Activated effector memory CD4-positive, alpha-beta T cell treated with Interleukin-2 at 50 U/mL for 16 hours (primary cell): Measurements from ENCODE around the gene DNAJB7.
"Not testable (repeated sequence)": the region's sequence is repeated elsewhere in the genome, so short reads cannot be mapped to it uniquely, and the experiment has no call there.

Experiments used
- DNase-seq: peaks from one replicate; pipeline ENCODE4 v3.0.0-alpha.2; 2020

The DNAJB7 gene

DNA sequence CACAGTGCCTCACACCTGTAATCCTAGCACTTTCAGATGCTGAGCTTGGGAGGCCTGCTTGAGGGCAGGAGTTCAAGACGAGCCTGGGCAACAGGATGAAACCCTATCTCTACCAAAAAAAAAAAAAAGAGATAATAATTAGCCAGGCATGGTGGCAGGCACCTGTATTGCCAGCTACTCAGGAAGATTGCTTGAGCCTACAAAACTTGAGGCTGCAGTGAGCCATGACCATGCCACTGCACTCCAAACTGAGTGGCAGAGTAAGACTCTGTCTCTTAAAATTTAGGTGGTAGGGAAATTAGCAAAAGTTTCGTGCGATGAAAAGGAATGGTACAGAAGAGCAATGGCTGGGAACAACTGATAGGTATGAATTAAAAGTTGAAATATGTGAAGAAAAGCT is 23.4 kb downstream of the DNAJB7 start:
- no peak for DNase-seq

GRCh38 chr22:40834619-40835018 is 27.3 kb downstream of the DNAJB7 start:
- DNase-seq, result no peak

- no peak for DNase-seq
Observed at GRCh38 chr22:40829131-40829530, 32.8 kb downstream of the DNAJB7 start.

DNA sequence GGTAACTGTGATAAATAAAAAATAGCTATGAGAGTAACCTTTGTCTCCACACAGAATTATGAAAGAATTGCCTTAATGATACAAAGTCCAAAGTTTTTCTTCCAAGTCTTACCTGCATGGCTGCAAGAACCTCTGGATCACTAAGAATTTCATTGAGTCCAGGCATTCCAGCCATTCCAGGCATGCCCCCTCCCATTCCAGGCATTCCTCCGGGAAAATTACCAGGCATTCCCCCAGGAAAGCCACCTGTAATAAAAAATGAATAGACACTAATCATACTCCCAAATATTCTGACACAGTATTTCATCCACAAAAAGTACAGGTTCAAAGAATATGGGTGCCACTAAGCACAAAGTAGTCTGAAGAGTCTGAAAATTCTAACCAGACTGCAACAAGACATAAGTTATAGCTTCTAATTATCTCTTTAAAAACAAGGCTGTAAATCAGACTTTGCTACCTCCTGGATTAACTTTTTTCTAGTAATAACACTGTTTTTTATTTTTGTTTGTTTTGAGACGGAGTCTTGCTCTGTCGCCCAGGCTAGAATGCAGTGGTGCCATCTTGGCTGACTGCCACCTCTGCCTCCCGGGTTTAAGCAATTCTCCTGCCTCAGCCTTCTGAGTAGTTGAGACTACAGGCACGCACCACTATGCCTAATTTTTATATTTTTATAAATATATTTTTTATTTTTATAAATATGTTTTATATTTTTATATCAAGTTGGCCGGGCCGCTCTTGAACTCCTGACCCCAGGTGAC is 34.8 kb downstream of the DNAJB7 start:
- DNase-seq, result no peak

- not testable (repeated sequence) for DNase-seq
Observed at GRCh38 chr22:40826292-40826691, 35.6 kb downstream of the DNAJB7 start.

GRCh38 chr22:40823426-40823825 is 38.5 kb downstream of the DNAJB7 start:
- no peak for DNase-seq

DNA sequence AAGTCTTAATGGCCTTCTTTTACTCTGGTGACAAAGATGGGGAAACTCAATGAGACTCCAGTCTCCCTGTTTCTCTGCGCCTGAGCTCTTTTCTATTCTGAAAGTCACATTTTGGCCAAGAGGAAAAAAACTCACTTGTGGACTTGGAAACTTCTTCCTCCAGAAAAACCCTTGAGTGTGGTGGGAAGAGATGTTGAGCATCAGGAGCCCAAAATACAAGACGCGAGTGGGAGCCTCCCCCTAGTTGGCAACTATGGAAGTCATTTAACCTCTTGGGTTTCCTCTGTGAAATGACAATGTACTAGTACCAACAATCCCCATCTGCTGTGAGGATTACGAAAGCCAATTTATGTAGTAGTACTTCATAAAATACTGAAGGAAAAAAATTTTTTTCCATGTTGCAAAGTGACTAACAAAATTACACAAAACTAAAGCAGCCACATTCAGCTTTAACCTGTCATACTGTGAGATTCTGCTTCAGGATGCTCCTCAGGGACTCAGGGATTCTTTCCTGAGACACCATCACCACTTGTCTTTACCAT is 42.2 kb downstream of the DNAJB7 start:
- DNase-seq, result no peak

- DNase-seq, result peak; percentile 86
Observed at GRCh38 chr22:40818747-40819598, 42.9 kb downstream of the DNAJB7 start, which contains the start of gene SLC25A17. SLC25A17 (minus strand) TSS chr22:40819346; CDS start chr22:40819248, 98 bp downstream.

DNA sequence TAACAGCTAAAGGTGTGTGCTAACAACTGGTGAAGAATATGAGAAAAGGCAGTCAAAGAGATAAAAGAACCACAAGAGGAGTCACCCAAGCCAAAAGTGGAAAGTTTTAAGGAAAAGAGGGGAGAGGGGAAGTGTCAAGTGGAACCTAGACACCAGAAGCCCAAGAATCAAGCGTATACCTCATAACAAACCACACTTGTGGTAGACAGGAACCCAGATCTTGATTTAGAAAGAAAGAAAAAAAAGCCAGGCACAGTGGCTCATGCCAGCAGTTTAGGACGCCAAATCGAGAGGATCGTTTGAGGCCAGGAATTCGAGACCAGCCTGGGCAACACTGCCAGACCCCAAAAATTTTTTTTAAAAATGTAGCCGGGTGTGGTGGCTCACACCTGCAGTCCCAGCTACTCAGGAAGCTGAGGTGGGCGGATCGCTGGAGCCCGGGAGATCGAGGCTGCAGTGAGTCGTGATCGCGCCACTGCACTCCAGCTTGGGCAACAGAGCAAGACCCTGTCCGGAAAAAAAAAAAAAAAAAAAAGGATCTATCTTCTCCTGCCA is 43.6 kb downstream of the DNAJB7 start:
- DNase-seq, result no peak

DNA sequence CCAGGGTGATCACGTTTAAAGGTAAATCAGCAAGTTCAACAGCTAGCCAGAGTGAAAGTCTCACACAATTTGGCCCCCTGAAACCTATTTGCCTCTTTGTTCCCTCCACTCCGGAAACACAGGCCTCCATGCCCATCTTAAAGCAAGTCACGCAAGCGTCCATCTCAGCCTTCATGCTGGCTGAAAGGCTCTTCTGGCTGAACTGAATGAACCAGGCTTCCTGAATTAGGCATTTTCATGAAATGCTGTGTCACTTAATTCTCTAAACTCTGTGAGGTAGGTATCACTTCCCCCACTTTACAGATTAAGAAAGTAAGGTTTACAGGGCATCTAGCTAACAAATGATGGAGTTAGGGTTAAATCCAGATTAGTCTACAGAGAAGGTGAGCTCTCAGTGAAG is 44.2 kb downstream of the DNAJB7 start:
- DNase-seq, result no peak

DNA sequence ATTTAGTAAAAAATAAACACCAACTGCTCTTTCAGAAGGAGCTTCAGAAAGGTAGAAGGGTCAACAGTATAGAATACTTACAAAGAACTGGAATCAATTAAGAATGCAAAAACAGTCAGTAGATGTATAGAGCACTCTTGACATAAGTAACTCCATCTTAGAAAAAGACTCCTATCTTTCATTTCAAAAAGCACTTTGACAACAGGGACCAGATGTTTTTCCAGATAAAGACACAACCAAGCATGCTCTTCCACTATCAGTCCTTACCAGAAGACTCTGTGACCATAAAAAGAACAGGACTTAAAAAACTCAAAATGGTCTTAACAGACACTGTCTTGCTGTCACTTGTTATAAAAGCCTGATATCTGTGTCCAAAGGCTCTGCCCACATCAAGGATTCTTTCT is 48.0 kb downstream of the DNAJB7 start:
- DNase-seq, result no peak
